Hematopoietic multipotent progenitor cell treated with erythropoietin and hydrocortisone succinate and interleukin-3 and kit ligand, for 17 days (in vitro differentiated cells): ENCODE data around the gene TBC1D1.

Source experiments
- DNase-seq: peaks from one replicate; pipeline ENCODE4 v3.0.0-alpha.2; 2015; ENCODE audit warnings: low spot score

The TBC1D1 gene

DNA sequence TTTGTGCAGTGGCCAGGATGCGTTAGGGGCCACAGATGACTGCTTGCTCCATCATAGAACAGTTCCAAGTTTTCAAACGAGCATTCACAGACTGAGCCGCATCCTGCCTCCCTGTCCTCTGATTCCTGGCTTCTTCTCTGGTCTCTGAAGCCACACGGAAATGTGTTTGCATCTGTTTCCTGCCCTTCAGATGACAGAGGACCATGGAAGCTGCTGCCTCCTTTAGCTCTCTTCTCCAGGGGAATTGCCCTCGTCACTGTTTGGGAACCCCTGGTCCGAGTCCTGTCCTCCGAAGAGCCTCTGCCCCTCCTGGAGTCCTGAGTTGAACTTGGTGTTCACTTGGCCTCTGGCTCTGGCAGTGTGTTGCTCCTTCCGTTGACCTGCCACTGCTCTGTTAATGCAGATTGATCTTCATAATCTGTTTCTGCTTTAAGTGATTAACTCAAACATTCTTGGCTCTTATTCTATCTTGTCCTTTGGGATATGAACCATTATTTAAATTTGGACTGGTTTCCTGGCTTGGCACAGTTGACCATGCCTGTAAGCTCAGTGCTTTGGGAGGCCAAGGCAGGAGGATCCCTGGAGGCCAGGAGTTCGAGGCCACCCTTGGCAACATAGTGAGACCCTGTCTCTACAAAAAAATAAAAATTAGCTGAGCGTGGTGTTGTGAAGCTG is 165.3 kb downstream of the TBC1D1 start:
- DNase-seq: no peak

DNA sequence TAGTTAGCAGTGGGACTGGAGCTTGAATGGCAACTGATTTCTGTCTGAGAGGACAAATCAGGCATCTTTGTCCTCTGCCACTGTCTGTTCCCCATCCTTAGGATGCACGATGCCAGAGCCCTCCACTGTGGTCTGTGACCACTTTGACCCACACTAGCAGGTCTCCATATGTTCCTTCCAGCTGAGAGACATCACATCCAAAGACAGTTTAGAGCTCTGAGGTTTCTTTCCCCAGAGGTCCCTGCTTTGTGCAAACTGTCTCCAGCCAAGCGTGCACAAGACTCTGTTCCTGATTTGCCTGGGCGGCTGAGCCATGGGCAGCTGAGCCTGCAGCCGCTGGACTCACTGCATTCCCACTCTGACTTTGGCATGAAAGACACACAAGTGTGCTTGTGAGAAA is 167.3 kb downstream of the TBC1D1 start:
- no peak for DNase-seq

DNA sequence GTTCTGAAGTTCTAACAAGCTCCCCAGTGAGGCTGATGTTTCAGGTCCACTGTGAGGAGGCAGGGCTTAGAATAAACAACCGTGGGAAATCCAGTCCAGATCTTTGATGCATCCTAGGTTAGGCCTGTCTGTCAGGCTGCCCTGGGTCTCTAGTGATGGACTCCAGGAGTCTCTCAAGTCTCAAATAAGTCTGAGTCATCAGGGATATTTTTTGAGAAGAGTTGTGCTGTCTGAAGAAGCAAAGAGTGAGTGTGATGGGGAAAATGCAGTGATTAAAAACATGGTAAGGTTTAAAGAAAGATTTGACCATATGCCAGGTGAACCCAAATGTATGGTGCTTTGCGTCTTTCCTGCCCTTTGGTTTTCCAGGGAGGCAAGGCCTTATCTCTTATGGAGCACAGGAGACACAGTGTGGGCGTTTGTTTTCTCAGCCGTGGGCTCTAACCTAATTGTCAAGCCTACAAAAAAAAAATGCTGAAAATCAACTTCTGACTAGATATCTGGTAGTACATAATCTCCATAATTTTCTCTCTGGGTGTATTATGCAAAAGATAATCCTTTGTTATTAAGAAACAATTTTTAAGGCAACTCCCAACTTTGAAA is 170.0 kb downstream of the TBC1D1 start:
- DNase-seq: no peak

DNA sequence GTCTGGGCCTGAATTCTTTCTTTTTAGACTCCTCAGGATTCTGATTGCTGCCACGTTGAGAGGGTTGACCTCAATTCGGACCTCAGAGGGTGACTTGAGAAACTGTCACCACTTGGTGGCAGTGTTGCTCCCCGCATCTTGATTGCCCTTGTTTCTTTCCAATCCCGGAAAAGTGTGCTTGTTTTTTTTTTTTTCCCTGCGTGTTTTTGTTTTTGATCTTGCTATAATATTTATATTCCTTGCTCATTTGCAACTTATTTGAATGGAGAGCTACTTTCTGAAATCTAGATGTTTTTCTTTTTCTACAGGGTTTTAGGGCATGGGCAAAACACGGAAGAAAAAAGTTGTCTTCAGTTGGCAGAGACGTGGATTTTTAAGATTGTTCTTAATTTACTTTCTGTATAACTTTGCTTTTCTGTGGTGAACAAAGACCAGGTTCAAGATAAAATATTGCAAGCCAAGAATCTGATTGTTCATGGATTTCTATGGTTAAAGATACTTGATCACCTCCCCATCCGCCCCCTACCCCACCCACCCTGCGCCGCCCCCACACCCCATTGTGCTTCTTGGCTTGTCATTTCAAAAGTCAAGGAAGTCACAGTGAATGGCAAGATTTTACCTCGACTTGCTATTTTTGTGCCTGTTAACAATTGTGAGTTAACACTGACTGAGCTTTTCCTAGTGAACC is 171.3 kb downstream of the TBC1D1 start:
- DNase-seq: peak; percentile 82

DNA sequence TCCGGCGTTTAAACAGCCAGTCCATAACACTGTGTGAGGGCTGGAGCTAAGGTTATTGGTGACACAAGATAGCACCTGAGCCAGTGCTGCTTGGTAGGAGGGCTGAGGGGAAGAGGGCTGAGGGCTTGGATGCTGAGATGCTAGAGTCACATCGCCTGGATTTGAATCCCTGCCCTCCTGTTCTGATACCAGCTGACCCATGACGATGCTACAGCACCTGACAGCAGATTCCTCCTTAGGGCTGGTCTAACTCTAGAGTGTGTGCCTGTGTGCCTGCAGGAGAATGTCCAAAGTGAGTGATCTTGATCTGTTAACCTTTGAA is 171.9 kb downstream of the TBC1D1 start:
- DNase-seq: no peak

DNA sequence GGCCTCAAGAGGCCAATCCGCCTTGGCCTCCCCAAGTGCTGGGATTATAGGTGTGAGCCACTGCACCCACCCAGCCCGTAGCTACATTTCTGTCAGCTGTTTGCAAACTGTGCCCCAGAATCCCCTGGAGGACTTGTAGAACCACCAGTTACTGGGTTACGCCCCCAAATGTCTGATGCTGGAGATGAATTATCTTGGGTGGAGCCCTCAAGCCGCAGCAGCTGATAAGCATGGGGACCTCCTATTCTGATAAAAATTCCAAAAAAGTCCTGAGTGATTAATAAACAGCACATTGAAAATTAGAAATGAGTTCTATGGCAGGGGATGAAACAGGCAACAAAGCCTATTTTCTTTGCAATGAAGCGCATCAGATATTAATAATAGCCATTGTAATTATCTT is 174.3 kb downstream of the TBC1D1 start:
- peak; percentile 43 for DNase-seq

DNA sequence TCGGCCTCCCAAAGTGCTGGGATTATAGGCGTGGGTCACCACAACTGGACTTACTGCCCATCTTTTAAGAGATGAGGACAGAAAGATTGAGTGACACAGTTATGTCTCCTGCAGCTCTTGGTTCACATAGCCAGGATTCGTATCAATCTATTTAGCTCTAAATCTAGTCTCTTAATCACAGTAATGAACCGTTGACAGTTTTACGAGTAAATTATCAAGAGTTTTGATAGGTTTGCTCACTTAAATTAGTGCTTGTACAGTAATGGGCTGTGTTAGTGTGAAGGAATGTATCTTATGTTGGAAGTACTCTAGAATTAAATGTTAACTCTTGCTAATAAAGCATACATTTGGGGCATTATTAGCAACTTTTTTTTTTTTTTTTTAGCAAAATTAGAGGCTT is 175.0 kb downstream of the TBC1D1 start:
- no peak for DNase-seq

DNA sequence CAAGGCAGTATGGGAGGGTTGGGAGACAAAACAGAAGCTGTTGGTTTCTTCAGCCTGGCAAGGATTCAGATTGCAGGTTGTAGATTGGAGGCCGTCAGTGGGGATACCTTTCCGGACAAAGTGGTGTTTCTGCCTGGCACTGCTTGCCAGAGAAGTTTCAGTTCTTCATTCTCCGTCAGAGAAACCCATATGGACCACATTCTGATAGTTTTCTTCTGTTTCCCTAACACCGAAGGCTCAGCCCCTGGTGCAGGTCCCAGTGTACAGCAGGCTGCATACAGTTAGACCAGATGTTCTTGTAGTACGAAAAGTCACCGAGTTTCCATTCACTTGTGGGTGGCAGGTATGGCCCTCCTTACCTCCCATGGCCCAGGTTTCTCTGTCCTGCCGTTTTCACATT is 176.6 kb downstream of the TBC1D1 start:
- no peak for DNase-seq

DNA sequence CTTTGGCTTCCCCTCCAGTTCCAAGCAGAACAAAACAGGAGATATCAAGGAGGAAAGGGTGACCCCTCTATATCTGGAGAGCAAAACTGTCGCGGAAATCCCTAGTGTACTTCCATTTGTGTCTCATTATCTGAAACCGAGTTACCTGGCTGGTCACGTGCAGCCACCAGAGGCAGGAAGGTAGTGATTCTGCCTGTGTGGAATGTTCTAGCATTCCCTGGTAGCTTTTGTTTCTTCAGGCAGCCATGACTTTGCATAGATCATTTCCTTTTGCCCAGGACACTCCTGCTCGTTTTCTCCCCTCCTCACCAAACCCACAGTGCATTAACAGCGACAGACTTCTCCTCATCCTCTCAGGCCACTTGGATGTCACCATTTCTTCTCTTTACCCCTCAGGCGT is 177.2 kb downstream of the TBC1D1 start:
- no peak for DNase-seq

DNA sequence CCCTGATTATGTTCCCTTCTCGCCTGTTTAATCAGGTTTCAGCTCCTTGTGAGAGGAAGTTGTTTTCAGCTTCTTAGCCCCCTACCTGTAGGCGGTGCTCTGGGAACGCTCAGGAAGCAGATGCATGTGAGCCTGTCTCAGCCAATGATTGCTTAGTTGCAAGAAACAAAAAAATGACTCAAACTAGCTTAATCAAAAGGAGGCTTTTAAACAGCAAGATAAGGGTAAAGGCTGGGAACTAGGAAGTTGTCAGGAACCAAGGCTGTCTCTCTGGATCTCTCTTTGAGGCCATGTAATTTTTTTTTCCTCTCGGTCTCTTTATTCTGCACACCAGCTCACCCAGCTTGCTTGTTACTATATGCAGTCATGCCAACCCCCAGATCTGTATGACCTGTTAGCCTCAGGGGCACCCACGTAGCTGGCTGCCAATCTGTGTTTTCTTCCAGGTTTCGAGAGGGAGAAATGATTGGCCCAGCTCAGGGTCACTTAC is 178.4 kb downstream of the TBC1D1 start:
- peak; percentile 18 for DNase-seq

DNA sequence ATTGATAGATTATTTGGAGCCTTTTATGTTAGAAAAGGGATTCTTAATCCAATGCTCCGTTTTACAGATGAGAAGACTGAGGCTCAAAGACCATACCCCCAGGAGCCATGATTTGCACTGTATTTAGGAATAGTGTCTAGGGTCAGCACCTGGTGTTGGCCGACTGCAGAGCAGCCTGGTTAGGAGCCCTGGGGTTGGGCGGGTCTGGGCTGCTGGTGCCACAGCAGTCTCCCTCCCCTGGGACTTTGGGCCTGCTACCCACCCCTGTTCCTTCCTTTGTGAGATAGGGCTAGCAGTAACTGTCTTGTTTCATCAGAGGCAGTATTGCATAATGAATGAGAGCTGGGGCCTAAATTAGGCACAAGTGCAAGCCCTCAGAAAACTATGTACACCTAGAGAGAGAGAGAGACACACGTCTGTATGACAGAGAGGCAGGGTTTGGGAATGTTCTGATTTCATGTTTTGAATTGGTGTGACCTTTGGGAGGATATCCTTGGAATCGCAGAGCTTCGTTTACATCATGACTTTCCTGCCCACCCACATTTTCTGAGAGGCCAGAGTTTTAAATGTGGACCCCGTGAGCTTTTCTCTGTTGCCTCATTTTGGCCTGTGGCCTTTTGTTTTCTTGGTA is 181.0 kb downstream of the TBC1D1 start:
- DNase-seq: no peak

DNA sequence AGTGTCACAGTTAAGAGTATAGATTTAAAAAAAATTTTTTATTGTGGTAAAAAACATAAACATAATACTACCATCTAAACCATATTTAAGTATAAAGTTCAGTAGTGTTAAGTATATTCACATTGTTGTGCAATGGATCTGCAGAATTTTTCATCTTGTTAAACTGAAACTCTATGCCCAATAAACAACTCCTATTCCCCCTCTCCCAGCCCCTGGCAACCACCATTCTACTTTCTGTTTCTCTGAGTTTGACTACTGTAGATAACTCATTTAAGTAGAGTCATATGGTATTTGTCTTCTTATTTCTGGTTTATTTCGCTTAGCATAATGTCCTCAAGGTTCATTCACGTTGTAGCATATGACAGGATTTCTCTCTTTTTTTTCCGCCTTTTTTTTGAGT is 181.7 kb downstream of the TBC1D1 start:
- no peak for DNase-seq

DNA sequence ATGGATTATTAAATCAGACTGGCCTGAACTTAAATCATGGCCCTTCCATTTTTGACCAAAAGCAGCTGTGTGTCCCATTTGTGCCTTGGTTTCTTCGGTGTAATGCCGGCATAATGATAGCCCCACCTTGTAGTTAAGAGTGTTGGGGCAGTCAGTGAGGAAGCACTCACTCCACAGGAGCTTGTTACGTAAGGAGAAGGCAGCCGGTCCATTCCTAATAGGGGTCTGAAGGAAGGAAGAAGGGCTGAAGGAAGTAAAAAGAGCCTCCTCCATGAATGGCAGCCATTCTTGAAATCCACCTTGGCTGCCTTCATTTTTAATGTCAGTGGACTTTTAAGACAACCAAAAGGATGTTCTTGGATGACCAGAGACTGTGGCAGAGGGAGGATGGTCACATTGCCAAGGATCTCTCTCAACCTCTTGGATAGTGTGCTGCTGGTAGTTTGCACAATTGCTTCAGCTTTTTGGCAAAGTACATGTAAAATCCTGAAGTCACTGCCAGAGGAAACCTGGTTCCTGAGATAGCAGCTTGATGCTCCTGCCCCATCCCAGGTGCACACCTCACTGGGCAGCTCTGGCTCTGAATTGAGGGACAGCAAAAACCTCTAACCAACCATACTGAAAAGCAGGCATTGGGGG is 182.8 kb downstream of the TBC1D1 start:
- DNase-seq: no peak

DNA sequence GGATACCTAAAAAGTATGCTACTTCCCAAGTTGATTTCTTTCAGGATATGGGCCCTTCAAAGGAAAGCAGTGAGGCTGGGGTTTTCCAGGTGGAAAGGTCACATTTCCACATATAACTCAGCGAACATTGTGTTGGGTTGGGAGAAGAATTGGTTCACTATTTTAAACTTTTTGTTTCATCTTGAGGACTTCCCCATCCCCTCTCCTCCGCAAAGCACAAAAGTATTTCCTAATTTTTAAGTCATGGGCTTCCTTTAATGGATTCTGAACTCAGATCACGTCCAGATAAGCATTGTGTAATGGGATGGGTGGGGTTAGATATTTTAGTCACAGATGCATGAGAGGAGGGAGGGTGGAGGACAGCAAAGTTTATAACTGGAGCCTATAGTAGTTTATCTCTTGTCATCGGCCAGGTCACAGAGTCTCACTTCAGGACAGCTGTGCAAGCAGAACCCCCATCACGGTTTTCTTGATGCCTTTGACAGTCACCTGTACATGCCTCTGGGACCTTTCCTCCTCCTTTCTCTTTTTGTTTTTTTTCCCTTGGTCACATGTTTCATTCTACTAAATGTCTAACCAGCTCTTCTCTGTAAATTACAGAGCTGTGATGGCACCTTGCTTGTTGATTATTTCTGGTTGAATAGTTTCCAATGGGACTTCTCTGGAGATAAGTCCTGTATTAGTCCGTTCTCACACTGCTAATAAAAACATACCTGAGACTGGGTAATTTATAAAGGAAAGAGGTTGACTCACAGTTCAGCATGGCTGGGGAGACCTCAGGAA is 184.7 kb downstream of the TBC1D1 start:
- peak; percentile 10 for DNase-seq

DNA sequence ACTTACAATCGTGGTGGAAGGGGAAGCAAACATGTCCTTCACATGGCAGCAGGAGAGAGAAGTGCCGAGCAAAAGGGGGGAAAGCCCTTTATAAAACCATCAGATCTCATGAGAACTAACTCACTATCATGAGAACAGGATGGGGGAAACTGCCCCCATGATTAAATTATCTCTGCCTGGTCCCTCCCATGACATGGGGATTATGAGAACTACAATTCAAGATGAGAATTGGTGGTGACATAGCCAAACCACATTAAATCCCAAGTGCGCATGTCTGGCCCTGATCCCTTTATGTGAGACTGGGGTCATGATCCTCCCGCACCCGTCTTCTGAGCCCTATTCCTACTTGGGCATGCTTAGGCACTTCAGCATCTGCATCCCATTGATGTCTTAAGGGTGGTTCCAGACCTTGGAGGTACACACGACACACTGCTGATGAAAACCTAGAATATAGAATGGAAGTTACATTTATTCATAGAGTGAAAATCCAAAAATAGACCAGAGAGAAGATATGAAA is 185.3 kb downstream of the TBC1D1 start:
- DNase-seq: no peak

DNA sequence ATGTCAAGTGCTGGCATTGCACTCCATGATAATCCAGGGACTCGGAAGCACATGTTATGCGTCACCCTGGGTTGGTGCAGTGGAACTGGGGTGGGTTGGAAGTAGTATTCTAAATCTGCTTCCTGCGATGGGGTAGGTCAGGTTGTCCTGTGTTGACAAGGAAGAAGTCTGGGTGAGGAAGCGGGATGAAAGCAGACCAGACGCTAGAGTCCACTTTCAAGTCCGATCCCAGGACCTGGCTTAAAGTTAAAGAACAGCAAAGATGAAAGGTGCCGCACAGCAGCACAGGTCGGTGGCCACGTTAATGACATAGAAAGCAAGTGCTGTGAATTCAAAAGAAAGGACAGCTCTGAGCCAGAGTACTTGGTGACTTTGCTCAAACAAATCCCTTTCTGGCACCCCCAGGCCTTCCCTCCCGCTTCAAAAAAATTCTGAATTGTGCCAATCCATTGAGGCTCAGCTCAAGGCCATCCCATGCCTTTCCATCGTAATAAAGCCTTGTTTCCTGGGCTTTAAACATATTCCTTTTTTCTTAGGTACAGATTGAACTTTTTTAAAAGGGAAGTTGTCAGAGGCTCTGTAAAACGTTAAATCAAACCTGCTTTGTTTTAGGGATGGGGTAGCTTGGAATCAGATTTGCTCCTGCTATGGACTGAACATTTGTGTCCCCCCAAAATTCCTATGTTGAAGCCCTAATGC is 187.1 kb downstream of the TBC1D1 start:
- DNase-seq: no peak

DNA sequence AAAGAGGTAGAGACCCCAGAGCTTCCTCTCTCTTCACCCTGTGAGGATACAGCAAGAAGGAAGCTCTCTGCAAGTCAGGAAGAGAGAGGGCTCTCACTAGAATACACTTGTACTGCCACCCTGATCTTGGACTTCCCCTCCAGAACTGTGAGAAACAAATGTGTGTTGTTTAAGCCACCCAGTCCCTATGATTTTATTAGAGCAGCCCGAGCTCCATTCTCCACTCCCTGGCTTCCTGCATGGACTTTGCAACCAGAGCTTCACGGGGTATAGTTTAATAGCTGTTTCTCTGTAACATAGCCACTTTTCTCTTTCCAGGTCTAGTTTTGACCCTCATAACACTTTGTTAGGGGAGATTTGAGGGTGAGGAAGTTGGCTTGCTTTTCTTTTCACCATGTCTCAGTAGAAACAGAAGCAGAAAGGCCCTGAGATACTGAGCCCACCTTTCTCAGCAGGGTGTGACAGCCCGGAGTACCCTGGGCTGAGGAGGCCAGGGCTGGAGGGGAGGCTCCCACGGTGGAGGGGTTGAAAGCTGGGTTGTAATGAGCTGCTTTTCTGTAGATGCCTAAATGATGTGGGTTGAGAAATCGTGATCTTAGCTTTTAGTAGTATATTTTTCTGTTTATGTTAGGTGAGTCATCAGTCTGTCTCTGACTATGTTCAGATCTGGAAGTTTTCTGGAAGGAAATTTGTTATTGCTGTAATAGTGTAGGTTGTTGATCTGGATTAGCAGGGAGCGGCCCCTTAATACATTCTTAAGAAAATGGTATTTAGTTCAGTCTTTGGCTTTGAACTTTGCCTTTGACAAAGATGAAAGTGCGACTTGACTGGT is 187.9 kb downstream of the TBC1D1 start:
- no peak for DNase-seq

DNA sequence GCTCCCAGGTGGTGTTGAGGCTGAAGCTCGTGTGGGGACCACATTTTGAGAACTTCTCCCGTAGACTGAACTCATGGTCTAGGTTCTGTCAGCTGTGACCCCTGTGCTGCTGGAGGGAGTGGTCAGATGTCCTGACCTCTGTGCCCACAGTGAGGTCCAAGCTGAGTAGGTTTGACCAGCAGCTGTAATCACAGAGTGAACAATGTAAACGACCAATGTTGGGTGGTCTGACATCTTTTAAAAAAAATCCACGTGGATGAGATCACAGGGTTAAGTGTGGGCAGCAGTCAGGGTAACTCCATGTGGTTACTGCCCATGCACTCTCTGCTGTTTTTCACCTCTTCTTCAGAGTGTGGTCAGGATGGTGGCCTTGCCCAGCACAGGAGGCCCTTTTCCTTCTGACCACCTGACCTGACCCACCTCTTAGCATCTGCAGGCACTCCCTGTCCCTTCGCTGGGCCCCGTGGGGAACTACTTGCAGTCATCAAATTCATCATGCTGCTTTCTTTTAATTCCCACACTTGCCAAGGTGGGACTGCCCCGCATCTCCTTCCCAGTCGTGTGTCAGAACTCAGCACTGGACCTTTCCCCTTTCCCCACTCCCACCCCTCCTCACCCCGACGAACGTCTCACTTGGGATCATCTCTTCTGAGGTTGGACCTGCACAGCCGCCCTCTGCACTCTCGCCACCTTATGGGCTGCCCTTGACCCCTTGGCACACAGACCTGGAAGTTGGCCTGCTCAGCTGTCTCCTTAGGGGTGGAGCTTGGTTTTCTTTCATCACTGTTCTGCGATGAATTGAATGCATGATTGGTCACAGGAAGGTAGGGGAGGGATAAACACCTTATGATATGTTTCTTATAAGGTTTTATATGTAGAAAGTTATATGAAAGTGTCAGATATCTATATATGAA is 189.4 kb downstream of the TBC1D1 start:
- no peak for DNase-seq

DNA sequence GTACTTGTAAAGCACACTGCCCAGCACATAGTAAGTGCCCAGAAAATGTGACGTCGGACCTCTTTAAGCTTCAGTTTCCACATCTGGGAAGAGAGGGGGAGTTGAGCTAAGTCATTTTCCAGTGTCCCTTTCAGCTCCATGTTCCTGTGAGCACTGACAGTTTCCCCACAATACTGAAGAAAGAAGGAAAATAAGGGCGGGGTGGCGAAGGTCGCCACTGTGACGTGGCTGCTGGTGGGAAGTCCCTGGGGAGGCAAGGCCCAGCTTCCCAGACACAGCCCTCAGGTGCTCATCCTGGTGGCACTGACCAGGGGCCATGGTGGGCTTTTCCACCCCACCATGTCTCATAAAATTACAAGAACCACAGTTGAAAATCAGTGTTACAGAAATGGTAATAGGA is 191.1 kb downstream of the TBC1D1 start:
- no peak for DNase-seq
